Glutamatergic neuron (in vitro differentiated cells): ENCODE measurements around the gene HRH2. TPM values are rescaled to one million over a fixed set of nuclear protein-coding genes. Genes with fewer than 3 reads are reported as not detected.
"Not testable (repeated sequence)": the region's sequence is repeated elsewhere in the genome, so short reads cannot be mapped to it uniquely, and the experiment has no call there.

Experiments used
- DNase-seq: peaks from one replicate; pipeline ENCODE4 v3.0.0; 2022
- H3K27ac Mint-ChIP-seq: one replicate; pipeline ENCODE4 v1.8.0; 2020; ENCODE audit warnings: mild to moderate bottlenecking, mixed read lengths, inconsistent platforms; ENCODE audit not compliant: unreplicated experiment
- H3K27me3 Mint-ChIP-seq: one replicate; pipeline ENCODE4 v1.8.0; 2020; ENCODE audit warnings: mild to moderate bottlenecking, moderate library complexity, mixed read lengths, inconsistent platforms; ENCODE audit not compliant: unreplicated experiment
- H3K36me3 Mint-ChIP-seq: one replicate; pipeline ENCODE4 v1.8.0; 2020; ENCODE audit warnings: mild to moderate bottlenecking, mixed read lengths, inconsistent platforms; ENCODE audit not compliant: unreplicated experiment
- H3K4me1 Mint-ChIP-seq: one replicate; pipeline ENCODE4 v1.8.0; 2020; ENCODE audit warnings: mild to moderate bottlenecking, low read depth, mixed read lengths, inconsistent platforms; ENCODE audit not compliant: unreplicated experiment
- H3K4me3 Mint-ChIP-seq: one replicate; pipeline ENCODE4 v1.8.0; 2020; ENCODE audit warnings: mild to moderate bottlenecking, mixed read lengths, inconsistent platforms; ENCODE audit not compliant: unreplicated experiment
- H3K9me3 Mint-ChIP-seq: one replicate; pipeline ENCODE4 v1.8.0; 2020; ENCODE audit warnings: mild to moderate bottlenecking, moderate library complexity, mixed read lengths, inconsistent platforms; ENCODE audit not compliant: unreplicated experiment
- total RNA-seq: library from RNA; stranded (reverse); fragmentation: NEBNext Ultra II Directional; extraction: Animal tissue kit (Norgen Biotek cat#: 25700); gene quantifications from one replicate; pipeline ENCODE4 v1.2.1, GENCODE V29; 2021; ENCODE audit not compliant: unreplicated experiment
- TF ChIP-seq, protein P1 (sequence below): fragments of 200-600 bp; sonication (generic); IDR thresholded peaks from one replicate; pipeline ENCODE4 v1.5.0; 2021; ENCODE audit not compliant: partially characterized antibody, unreplicated experiment

Gene HRH2
- total RNA-seq, 1 donor from 2014 or later, result not detected

DNA sequence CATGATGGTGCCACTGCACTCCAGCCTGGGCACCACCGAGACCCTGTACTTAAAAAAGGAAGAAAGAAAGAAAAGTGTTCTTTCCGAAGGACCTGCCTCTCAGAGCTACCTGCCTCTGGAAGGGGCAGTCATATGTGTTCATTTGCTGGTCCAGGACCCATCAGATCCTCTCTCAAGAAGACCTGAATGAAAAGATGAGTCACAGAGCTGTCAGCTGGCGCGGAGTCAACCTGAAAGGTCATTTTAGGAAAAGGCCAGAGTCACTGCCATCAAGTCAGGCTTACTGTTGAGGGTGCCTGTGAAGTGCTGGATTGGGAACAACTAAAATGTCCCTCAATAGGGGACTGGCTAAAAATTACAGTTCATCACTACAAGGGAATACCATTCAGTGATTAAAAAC is 14.9 kb upstream of the HRH2 start:
- peaks cover 15% of the 10 kb centered on the region for H3K4me1 Mint-ChIP-seq
- no peaks in the 10 kb centered on the region for H3K27me3 Mint-ChIP-seq
- no peak for DNase-seq
- TF ChIP-seq, protein P1, sequence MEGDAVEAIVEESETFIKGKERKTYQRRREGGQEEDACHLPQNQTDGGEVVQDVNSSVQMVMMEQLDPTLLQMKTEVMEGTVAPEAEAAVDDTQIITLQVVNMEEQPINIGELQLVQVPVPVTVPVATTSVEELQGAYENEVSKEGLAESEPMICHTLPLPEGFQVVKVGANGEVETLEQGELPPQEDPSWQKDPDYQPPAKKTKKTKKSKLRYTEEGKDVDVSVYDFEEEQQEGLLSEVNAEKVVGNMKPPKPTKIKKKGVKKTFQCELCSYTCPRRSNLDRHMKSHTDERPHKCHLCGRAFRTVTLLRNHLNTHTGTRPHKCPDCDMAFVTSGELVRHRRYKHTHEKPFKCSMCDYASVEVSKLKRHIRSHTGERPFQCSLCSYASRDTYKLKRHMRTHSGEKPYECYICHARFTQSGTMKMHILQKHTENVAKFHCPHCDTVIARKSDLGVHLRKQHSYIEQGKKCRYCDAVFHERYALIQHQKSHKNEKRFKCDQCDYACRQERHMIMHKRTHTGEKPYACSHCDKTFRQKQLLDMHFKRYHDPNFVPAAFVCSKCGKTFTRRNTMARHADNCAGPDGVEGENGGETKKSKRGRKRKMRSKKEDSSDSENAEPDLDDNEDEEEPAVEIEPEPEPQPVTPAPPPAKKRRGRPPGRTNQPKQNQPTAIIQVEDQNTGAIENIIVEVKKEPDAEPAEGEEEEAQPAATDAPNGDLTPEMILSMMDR, result no peak
- no peak overlapping the region for H3K4me3 Mint-ChIP-seq
- H3K9me3 Mint-ChIP-seq, result no peaks in the 10 kb centered on the region
- no peaks in the 10 kb centered on the region for H3K36me3 Mint-ChIP-seq
- no peak overlapping the region for H3K27ac Mint-ChIP-seq

DNA sequence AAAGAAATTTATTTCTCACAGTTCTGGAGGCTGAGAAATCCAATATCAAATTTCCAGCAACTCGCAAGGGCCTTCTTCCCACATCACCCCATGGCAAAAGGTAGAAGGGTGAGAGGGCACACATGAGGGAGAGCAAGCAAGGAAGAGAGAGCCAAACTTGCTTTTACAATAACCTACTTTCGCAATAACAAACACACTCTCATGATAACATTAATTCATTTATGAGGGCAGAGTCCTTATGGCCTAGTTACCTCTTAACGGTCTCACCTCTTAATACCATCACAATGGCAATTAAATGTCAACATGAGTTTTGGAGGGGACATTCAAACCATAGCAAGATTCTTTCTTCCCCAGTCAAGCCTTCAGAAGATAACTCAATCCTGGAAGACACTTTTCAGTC is 11.6 kb upstream of the HRH2 start:
- peaks cover 21% of the 10 kb centered on the region for H3K36me3 Mint-ChIP-seq
- H3K27me3 Mint-ChIP-seq, result no peaks in the 10 kb centered on the region

DNA sequence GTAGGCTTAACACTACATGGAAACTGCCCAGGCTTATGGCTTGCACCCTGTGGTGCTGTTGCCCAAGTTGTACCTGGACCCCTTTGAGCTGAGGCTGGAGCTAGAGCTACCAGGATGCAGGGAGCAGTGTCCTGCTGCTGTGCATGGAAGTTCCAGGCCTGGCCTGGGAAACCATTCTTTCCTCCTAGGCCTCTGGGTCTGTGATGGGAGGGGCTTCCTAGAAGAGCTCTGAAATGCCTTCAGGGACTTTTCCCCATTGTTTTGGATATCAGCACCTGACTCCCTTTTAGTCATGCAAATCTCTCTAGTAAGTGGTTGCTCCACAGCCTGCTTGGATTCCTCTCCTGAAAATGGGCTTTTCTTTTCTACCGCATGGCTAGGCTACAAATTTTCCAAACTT is 7.9 kb upstream of the HRH2 start:
- Mint-ChIP-seq H3K4me1 (no peaks in the 10 kb centered on the region), H3K27ac (no peak overlapping the region), H3K4me3 (no peak overlapping the region), H3K27me3 (no peaks in the 10 kb centered on the region), H3K36me3 (peaks cover 29% of the 10 kb centered on the region), H3K9me3 (peaks cover 2% of the 10 kb centered on the region)
- DNase-seq, result no peak
- TF ChIP-seq, protein P1, result no peak

More for the DNA sequence above, 11.6 kb upstream of the HRH2 start:
- no peak overlapping the region for H3K27ac Mint-ChIP-seq
- TF ChIP-seq, protein P1, result no peak
- H3K4me1 Mint-ChIP-seq, result peaks cover 4% of the 10 kb centered on the region
- no peak overlapping the region for H3K4me3 Mint-ChIP-seq
- DNase-seq, result no peak
- H3K9me3 Mint-ChIP-seq, result peaks cover 2% of the 10 kb centered on the region

DNA sequence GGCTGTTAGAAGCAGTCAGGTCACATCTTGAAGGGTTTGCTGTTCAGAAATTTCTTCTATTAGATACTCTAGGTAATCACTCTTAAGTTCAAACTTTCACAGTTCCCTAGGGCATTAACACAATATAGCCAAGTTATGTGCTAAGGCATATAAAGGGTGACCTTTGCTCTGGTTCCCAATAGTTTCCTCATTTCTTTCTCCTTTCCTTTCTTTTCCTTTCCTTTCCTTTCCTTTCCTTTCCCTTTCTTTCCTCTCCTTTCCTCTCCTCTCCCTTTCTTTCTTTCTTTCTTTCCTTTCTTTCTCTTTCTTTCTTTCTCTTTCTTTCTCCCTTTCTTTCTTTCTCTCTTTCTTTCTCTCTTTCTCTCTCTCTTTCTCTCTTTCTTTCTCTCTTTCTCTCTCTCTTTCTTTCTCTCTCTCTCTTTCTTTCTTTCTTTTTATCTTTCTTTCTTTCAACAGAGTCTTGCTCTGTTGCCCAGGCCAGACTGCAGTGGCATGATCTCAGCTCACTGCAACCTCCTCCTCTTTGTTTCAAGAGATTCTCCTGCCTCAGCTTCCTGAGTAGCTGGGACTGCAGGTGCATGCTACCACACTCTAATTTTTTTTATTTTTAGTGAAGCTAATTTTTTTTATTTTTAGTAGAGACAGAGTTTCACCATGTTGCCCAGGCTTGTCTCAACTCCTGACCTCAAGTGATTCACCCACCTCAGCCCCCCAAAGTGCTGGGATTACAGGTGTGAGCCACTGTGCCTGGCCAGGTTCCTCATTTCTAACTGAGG is 7.3 kb upstream of the HRH2 start:
- not testable (repeated sequence) for DNase-seq, H3K9me3 Mint-ChIP-seq, H3K4me1 Mint-ChIP-seq, H3K4me3 Mint-ChIP-seq, H3K27me3 Mint-ChIP-seq, H3K27ac Mint-ChIP-seq
- H3K36me3 Mint-ChIP-seq, result peaks cover 29% of the 10 kb centered on the region

DNA sequence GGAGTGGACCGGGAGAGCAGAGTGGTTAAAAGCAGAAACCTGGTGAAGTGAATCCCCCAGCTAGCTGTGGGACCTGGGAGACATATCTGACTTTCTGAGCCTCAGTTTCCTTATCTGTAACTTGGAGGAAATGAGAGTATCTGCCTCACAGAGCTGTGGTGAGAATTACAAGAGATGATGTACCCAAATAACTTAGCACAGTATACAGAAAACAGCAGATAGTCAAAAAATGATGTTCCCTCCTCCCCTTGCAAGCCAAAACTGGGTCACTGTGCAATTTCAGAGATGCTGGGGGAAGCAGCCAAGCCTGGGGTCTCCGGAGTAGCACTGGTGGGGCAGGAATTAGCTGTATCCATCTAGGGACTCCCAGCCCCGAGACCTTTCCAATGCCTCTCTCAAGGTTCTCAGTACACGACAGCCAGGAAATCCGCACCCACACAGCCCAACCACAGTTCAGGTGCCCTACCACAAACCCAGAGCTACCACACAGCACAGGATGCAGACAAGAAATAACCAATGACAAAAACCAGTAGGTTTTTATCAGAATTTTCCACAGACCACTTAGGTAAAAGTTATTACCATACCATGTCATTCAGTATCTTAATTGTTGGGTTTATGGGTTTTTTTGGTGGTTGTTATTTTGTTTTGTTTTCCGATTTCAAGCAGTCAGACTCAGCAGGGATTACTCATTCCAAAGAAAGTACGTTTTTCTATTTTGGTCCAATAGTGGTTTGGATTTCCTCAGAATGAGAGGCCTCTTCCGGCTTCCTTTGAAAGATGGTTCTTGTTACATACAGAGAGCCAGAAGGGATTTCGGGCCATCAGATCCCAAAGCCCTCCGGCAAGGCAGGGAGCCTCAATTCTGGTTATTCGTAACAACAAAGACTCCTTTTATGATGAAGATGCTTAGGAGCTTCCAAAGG is 4.9 kb upstream of the HRH2 start:
- no peak overlapping the region for H3K4me3 Mint-ChIP-seq

More for the DNA sequence above, 4.9 kb upstream of the HRH2 start:
- Mint-ChIP-seq H3K9me3 (peaks cover 4% of the 10 kb centered on the region), H3K36me3 (peaks cover 29% of the 10 kb centered on the region), H3K27me3 (peaks cover 7% of the 10 kb centered on the region), H3K27ac (no peak overlapping the region), H3K4me1 (no peaks in the 10 kb centered on the region)
- TF ChIP-seq, protein P1, result no peak
- no peak for DNase-seq
